Stomach smooth muscle (tissue), 2 donors: ENCODE measurements around the gene PTPRN2.

ENCODE experiments used
- H3K27ac ChIP-seq: one replicate; pipeline ENCODE4 v1.7.0; 2013; ENCODE audit warnings: mild to moderate bottlenecking, low read length, inconsistent platforms
- H3K27me3 ChIP-seq, 2 donors: one replicate each; pipeline ENCODE4 v1.7.0; 2013; ENCODE audit warnings: low read length in 2 of 2; ENCODE audit not compliant: insufficient read depth in 2 of 2, control insufficient read depth in 1 of 2
- H3K36me3 ChIP-seq, 2 donors: one replicate each; pipeline ENCODE4 v1.7.0; 2013; ENCODE audit warnings: low read length in 2 of 2; ENCODE audit not compliant: control insufficient read depth in 2 of 2, insufficient read depth in 2 of 2
- H3K4me1 ChIP-seq: one replicate; pipeline ENCODE4 v1.7.0; 2013; ENCODE audit warnings: low read length; ENCODE audit not compliant: control insufficient read depth, insufficient read depth
- H3K4me3 ChIP-seq, 2 donors: one replicate each; pipeline ENCODE4 v1.7.0; 2013; ENCODE audit warnings: low read length in 2 of 2
- H3K9ac ChIP-seq, 2 donors: one replicate each; pipeline ENCODE4 v1.7.0; 2013; ENCODE audit warnings: low read length in 2 of 2, mild to moderate bottlenecking in 1 of 2
- H3K9me3 ChIP-seq, 2 donors: one replicate each; pipeline ENCODE4 v1.7.0; 2013; ENCODE audit warnings: low read length in 2 of 2; ENCODE audit not compliant: control insufficient read depth in 2 of 2
- donor health status: healthy.
- donor health status: Pancreatic carcinoma.

The PTPRN2 gene

DNA sequence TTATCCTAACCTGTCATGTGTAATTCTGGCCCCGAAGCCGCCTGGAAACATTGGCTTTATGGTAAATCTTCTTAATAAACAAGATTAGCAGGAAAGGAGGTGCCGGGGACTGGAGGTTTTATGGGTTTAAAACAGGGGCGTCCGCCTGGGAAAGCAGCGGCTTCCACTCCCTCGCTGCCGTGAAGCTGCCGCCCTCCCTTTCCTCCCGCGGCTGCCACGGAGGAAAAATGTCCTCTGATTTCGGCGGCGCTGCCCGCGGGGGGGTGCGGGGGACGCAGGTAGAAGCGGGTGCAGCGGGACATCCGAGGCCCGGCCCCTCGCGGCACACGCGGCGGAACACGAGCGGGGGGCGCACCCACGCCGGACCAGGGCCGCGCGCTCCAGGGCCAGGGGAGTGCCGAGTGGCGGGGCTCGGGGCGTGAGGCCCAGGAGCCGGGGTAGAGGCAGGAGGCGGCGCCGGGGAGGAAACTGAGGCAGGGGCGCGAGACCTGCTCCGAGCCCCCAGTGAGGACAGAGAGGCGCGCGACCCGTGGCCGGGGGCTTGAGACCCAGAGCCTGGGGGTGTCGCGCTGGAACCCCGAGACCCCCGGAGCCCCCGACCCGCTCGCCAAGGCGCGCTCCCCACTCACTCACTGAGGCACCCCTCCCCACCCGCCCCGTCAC, 993 bp downstream of the PTPRN2 start:
- H3K27ac ChIP-seq, result no peak overlapping the region
- no peaks in the 10 kb centered on the region for H3K36me3 ChIP-seq
- H3K9ac ChIP-seq, result no peak overlapping the region
- peaks cover 14% of the 10 kb centered on the region for H3K4me1 ChIP-seq
- peak overlapping the region; percentile 19 to 49 for H3K4me3 ChIP-seq
- no peaks in the 10 kb centered on the region for H3K9me3 ChIP-seq
- peaks cover 38% of the 10 kb centered on the region in 2 donors for H3K27me3 ChIP-seq

DNA sequence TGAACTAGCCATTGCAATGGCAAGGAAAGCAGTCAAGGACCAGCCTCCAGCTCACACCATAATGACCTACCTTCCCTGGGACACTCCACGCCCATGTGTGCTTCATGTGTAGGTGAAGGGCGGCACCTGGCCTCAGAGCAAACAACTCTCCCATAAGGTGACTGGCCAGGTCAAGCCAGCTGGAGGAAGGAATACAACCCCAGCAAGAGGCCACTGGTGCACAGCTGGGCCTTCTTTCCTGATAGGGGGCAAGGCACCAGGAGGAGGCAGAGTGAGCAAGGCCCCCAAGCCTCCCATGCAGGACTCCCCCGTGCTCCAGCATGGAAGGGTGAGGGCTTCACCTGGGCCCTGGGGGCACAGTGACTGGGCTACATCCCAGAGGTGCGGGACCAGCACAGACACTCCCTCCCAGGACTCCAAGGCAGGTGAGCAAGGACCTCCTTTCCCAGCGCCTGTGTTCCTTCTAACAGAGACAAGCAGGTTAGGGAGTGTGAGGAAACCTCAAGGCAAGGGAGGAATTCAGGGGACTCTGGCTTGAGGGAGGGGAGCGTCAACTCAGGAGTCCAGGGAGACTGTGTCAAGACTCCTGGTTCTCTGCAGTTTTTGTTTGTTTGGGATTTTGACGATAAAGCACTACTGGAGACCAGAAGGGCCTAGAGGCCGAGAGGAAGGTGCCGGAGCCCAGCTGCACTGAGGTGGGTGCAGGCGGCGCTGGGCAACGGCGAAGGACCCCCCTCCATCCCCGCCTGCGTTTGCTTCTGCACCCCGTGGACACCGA, 1.7 kb downstream of the PTPRN2 start:
- Histone ChIP-seq H3K36me3 (no peaks in the 10 kb centered on the region), H3K9ac (no peak overlapping the region), H3K9me3 (peaks cover 3% of the 10 kb centered on the region in 2 donors), H3K4me3 (peak overlapping the region; percentile 19 to 49), H3K27me3 (peaks cover 41% of the 10 kb centered on the region in 2 donors), H3K27ac (no peak overlapping the region), H3K4me1 (peaks cover 14% of the 10 kb centered on the region)

DNA sequence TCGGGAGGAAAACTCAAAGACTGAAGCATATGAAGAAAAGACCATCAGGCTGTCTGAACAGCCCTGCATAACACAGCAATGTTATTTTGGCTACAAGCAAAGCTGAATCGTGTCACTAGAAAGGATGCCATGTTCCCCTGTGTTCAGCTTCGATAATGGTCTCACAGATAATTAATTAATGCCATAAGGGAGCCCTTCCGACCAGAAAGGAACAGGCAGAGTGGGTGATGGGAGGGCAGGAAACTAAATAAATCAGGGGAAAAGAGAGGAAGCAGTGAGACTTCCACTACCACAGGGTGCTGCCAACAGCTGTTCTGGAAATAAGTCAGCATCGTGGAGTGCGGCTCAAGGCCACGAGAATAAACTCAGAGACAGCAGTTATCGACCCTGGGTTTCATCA, 3.2 kb downstream of the PTPRN2 start:
- Histone ChIP-seq H3K9me3 (peaks cover 14 to 15% of the 10 kb centered on the region in 2 donors), H3K27ac (no peak overlapping the region), H3K9ac (no peak overlapping the region), H3K4me1 (peaks cover 14% of the 10 kb centered on the region), H3K4me3 (no peak overlapping the region), H3K36me3 (no peaks in the 10 kb centered on the region), H3K27me3 (peaks cover 41 to 48% of the 10 kb centered on the region in 2 donors)

DNA sequence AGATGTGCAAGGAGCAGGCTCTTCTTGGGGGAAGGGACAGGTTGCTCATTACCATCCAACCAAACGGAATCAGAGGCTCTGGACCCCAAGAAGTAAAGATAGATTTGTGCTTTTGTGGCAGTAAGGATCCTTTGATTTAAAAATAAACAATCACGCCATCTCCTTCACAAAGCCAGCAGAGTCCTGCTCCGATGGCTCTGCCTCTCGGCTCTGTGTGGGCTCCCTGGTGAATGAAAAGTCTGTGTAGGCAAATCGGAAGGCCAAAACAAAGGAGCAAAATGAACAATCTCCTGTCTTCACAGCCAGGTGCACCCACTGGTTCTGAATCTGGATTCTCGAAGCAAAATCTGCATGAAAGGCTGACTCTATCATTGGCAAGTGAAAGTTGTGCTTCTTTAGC, 3.8 kb downstream of the PTPRN2 start:
- Histone ChIP-seq H3K4me1 (peaks cover 14% of the 10 kb centered on the region), H3K27ac (no peak overlapping the region), H3K4me3 (no peak overlapping the region), H3K9me3 (peaks cover 14 to 15% of the 10 kb centered on the region in 2 donors), H3K36me3 (no peaks in the 10 kb centered on the region), H3K9ac (no peak overlapping the region), H3K27me3 (peaks cover 41 to 48% of the 10 kb centered on the region in 2 donors)

DNA sequence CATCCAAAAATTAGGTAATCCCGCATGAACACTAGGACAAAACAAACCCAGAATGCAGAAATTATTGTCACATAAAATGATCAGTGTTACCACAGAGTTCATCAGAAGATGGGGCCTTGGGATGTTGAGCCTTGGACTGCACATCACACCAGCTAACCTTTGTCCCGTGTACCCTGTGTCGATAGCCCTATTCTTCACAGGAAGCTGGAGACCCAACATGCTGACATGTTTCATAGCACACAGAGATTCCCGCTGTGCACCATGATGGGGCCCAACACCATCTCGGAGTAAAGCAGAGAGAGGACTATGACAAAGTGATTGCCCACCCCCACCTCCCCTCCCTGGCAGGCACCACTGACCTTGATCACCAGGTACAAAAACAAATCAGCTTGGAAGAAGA, 4.5 kb downstream of the PTPRN2 start:
- H3K9ac ChIP-seq, result no peak overlapping the region
- peaks cover 13% of the 10 kb centered on the region for H3K4me1 ChIP-seq
- H3K27me3 ChIP-seq, result peaks cover 41 to 48% of the 10 kb centered on the region in 2 donors
- peaks cover 14 to 15% of the 10 kb centered on the region in 2 donors for H3K9me3 ChIP-seq
- H3K4me3 ChIP-seq, result no peak overlapping the region
- no peak overlapping the region for H3K27ac ChIP-seq
- H3K36me3 ChIP-seq, result no peaks in the 10 kb centered on the region

DNA sequence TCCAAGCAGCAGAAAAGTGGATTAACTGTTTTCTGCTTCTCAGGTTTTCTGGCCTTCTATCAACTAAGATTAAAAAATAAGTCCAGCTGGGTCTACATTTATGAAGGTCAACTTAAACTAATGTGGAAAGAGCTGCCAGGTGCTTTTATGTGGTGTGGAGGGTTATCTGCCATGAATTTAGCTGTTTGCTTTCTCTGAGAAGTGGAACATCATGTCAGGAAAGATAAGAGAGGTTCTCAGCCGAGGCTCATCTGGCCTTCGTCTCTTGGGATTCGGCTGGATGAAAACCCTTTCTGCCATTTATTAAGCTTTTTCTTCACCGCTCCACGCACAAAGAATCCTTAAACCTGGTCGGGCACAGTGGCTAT, 5.5 kb downstream of the PTPRN2 start:
- peaks cover 11% of the 10 kb centered on the region for H3K4me1 ChIP-seq
- H3K27me3 ChIP-seq, result peaks cover 41 to 48% of the 10 kb centered on the region in 2 donors
- H3K9ac ChIP-seq, result no peak overlapping the region
- H3K36me3 ChIP-seq, result no peaks in the 10 kb centered on the region
- no peak overlapping the region for H3K27ac ChIP-seq
- peaks cover 14 to 15% of the 10 kb centered on the region in 2 donors for H3K9me3 ChIP-seq
- H3K4me3 ChIP-seq, result no peak overlapping the region

DNA sequence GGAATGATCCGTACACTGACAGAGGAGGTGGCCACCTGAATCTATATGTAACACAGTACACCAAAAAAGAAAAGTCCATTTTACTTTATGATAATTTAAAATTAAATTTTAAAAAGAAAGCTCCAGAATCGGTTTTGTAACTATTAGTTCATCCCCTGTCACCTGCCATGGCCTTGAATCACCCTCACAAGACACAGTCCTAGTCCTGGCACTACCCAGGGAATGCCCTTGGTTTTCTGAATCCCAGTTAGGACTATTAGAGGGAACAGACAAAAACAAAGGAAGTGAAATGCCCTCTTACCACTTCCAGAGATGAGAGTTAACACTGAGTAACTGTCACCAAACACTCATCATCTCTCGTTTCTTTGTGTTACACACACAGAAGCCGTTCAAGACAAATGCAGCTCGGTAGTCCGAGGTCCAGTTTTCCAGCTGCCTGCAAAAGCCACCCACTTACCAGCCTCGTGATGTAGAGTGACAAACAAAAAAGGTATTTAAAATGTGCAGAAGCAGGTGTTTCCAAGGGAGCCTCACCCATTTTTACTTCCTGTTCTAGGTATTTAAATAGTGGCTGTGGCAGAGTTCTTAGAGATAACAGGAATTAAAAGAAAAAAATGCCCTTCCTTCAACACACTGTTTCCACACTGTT, 6.1 kb downstream of the PTPRN2 start:
- Histone ChIP-seq H3K9me3 (peaks cover 14 to 15% of the 10 kb centered on the region in 2 donors), H3K9ac (no peak overlapping the region)

DNA sequence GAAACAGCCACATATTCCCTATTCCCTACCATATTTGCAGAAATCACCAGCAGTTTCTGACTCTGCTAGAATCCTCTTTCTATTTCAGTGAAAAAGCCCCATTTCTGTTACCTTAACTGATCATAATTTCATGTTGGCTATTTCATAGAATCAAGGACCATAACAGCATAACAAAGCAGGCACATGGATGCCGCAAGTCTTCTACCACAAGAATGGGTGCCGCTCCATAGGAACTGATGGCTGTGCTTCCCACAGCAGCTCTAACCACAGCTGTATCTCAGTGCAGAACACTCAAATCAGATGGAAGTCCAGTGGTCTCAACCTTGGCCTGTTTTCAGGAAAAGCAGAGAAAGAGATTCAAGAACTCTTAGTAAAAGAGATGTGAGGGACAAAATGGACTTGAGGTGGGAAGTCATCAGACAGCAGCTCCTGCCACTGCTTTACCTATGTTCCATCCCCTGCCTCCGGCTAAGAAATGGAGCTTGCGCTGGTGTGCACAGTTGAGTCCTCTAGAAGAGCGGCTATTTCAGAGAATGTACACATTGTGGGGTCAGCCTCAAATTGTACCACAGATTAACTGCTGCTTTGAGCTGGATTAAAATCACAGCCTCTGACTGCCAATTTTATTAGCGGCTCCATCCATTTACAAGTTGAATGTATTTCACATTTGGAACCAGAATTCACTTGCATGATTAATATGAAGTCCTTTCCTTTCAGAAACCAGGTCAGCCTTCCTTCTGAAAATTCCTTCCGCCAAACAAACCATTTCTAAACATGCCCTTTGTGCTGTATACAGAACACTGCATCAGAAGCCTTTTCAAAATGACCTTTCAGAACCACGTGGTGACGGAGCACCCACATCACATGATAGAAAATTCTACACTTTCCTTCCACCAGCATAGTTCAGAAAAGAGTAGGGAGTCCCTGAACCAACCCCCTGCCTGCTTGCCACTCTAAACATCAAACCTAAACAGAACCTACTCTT, 7.7 kb downstream of the PTPRN2 start:
- no peaks in the 10 kb centered on the region for H3K36me3 ChIP-seq
- H3K4me1 ChIP-seq, result no peaks in the 10 kb centered on the region
- no peak overlapping the region for H3K9ac ChIP-seq
- H3K27ac ChIP-seq, result no peak overlapping the region
- peaks cover 14 to 15% of the 10 kb centered on the region in 2 donors for H3K9me3 ChIP-seq
- H3K27me3 ChIP-seq, result peaks cover 26 to 30% of the 10 kb centered on the region in 2 donors
- H3K4me3 ChIP-seq, result no peak overlapping the region

More for the DNA sequence above, 6.1 kb downstream of the PTPRN2 start:
- Histone ChIP-seq H3K4me1 (peaks cover 8% of the 10 kb centered on the region), H3K27me3 (peaks cover 41 to 45% of the 10 kb centered on the region in 2 donors), H3K27ac (no peak overlapping the region), H3K4me3 (no peak overlapping the region), H3K36me3 (no peaks in the 10 kb centered on the region)

DNA sequence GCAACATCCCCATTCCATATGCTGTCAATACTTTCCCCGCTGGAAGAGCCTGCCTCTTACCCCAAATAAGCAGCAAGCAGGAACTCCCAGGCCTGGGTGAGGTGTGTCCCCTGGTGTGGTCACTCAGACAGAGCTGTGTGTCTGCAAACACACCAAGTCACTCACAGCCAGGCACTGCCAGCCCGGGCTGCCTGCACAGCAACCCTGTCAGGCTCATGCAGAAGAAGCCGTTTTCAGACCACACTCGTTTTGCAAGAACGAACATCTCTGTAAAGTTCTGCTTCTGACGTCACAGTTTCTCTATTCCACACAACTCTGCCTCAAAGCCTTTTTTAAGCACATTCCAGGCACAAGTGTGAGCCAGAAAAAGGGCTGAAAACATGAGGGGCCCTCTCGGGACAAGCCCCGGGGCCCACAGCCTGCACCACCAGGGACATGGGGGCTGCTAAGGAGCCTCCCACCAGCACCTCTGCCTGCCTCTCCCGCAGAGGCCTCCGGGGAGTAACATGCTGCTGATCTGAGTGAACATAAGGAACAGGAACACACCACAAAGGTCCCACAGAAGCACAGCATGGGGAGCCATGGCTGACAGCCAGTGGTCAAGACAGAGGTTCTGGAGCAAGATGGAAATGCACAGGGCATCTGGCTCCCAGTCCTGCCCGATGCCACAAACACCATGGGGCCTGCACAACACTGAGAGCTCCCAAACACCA, 11.4 kb downstream of the PTPRN2 start:
- no peak overlapping the region for H3K4me3 ChIP-seq
- H3K27ac ChIP-seq, result no peak overlapping the region
- peaks cover 2 to 9% of the 10 kb centered on the region in 2 donors for H3K27me3 ChIP-seq
- H3K9ac ChIP-seq, result no peak overlapping the region
- peaks cover 14 to 15% of the 10 kb centered on the region in 2 donors for H3K9me3 ChIP-seq
- H3K36me3 ChIP-seq, result no peaks in the 10 kb centered on the region
- no peaks in the 10 kb centered on the region for H3K4me1 ChIP-seq
